HG02588 (cell line): ENCODE results near the gene CYB561D1.

Experiments used
- ATAC-seq: cut with Tn5 transposase; IDR thresholded peaks from one replicate; pipeline ENCODE4 v1.9.1; 2021; ENCODE audit warnings: mild to moderate bottlenecking, moderate library complexity; ENCODE audit not compliant: unreplicated experiment

CYB561D1 gene

GRCh38 chr1:109499661-109500536, 6.0 kb downstream of the CYB561D1 start:
- no peak for ATAC-seq

- ATAC-seq = no peak
Measured at GRCh38 chr1:109500941-109501381, 7.1 kb downstream of the CYB561D1 start.

- ATAC-seq = no peak
Measured at GRCh38 chr1:109501644-109502363, 7.9 kb downstream of the CYB561D1 start.

- ATAC-seq = no peak
Measured at GRCh38 chr1:109502364-109502851, 8.5 kb downstream of the CYB561D1 start.

GRCh38 chr1:109503935-109504334, 10.0 kb downstream of the CYB561D1 start:
- no peak for ATAC-seq

- no peak for ATAC-seq
Measured at GRCh38 chr1:109504974-109505373, 11.1 kb downstream of the CYB561D1 start.

- ATAC-seq = no peak
Measured at GRCh38 chr1:109508001-109508872, 14.3 kb downstream of the CYB561D1 start.

- ATAC-seq = no peak
Measured at GRCh38 chr1:109508873-109509175, 14.9 kb downstream of the CYB561D1 start.

- peak; percentile 59 for ATAC-seq
Measured at GRCh38 chr1:109509176-109510134, 15.6 kb downstream of the CYB561D1 start, which contains the start of gene AMIGO1. Gene AMIGO1, minus strand, starts transcription at chr1:109509727. Its CDS starts 815 bp downstream, at chr1:109508912.

- no peak for ATAC-seq
Measured at GRCh38 chr1:109513110-109513710, 19.3 kb downstream of the CYB561D1 start.

GRCh38 chr1:109514846-109515245, 21.0 kb downstream of the CYB561D1 start:
- no peak for ATAC-seq

GRCh38 chr1:109516872-109517271, 23.0 kb downstream of the CYB561D1 start:
- no peak for ATAC-seq

GRCh38 chr1:109517337-109517736, 23.4 kb downstream of the CYB561D1 start:
- no peak for ATAC-seq

GRCh38 chr1:109521002-109521951, 27.4 kb downstream of the CYB561D1 start:
- ATAC-seq = no peak

GRCh38 chr1:109522026-109522425, 28.1 kb downstream of the CYB561D1 start:
- no peak for ATAC-seq

GRCh38 chr1:109523706-109524105, 29.8 kb downstream of the CYB561D1 start:
- ATAC-seq = no peak

GRCh38 chr1:109527098-109527811, 33.4 kb downstream of the CYB561D1 start:
- peak; percentile 72 for ATAC-seq
